ENCODE results near the gene C22orf23. TPM values are rescaled to one million over a fixed set of nuclear protein-coding genes. Genes with fewer than 3 reads are reported as not detected.
"Not testable (repeated sequence)": the region's sequence is repeated elsewhere in the genome, so short reads cannot be mapped to it uniquely, and the experiment has no call there.

C22orf23 gene
- total RNA-seq, 1 experiment from 2014 or later = 3.4 TPM

GRCh38 chr22:37982151-37982785 lies 28.9 kb upstream of the C22orf23 start:
- no peak for DNase-seq (ENCODE audit: low read depth)

GRCh38 chr22:37981282-37982011 lies 28.0 kb upstream of the C22orf23 start:
- no peak for DNase-seq (ENCODE audit: low read depth)

GRCh38 chr22:37979782-37980181 lies 26.4 kb upstream of the C22orf23 start:
- no peak for DNase-seq (ENCODE audit: low read depth)

GRCh38 chr22:37976547-37976946 lies 23.1 kb upstream of the C22orf23 start:
- DNase-seq (ENCODE audit: low read depth) = no peak

GRCh38 chr22:37976022-37976421 lies 22.6 kb upstream of the C22orf23 start:
- not testable (repeated sequence) for DNase-seq (ENCODE audit: low read depth)

- no peak for DNase-seq (ENCODE audit: low read depth)
These were observed 21.8 kb upstream of the C22orf23 start for GRCh38 chr22:37975153-37975552.

GRCh38 chr22:37973271-37974170 lies 20.1 kb upstream of the C22orf23 start:
- DNase-seq (ENCODE audit: low read depth) = no peak

GRCh38 chr22:37972527-37972926 lies 19.1 kb upstream of the C22orf23 start:
- DNase-seq (ENCODE audit: low read depth) = no peak

GRCh38 chr22:37971475-37972434 lies 18.4 kb upstream of the C22orf23 start:
- DNase-seq (ENCODE audit: low read depth) = no peak

GRCh38 chr22:37970864-37971263 lies 17.5 kb upstream of the C22orf23 start:
- DNase-seq (ENCODE audit: low read depth) = no peak

- no peak for DNase-seq (ENCODE audit: low read depth)
These were observed 15.3 kb upstream of the C22orf23 start for GRCh38 chr22:37968452-37969251.

- DNase-seq (ENCODE audit: low read depth) = no peak
These were observed 14.4 kb upstream of the C22orf23 start for GRCh38 chr22:37967637-37968451.

GRCh38 chr22:37967147-37967546 lies 13.7 kb upstream of the C22orf23 start:
- DNase-seq (ENCODE audit: low read depth) = no peak

GRCh38 chr22:37965940-37966664 lies 12.7 kb upstream of the C22orf23 start:
- no peak for DNase-seq (ENCODE audit: low read depth)

- DNase-seq (ENCODE audit: low read depth) = no peak
These were observed 7.7 kb upstream of the C22orf23 start for GRCh38 chr22:37961062-37961461.

GRCh38 chr22:37959231-37959825 lies 5.9 kb upstream of the C22orf23 start:
- DNase-seq (ENCODE audit: low read depth) = no peak

GRCh38 chr22:37957232-37957631 lies 3.8 kb upstream of the C22orf23 start:
- DNase-seq (ENCODE audit: low read depth) = no peak

- not testable (repeated sequence) for DNase-seq (ENCODE audit: low read depth)
These were observed 2.5 kb upstream of the C22orf23 start for GRCh38 chr22:37955825-37956397.
